ENCODE measurements around the gene ARFRP1. TPM values are rescaled to one million over a fixed set of nuclear protein-coding genes. Genes with fewer than 3 reads are reported as not detected.
A peak's percentile ranks its signal among the peaks of the same experiment; 100 is the strongest.

The ARFRP1 gene
- total RNA-seq, 1 experiment from 2014 or later = 42.7 TPM

DNA sequence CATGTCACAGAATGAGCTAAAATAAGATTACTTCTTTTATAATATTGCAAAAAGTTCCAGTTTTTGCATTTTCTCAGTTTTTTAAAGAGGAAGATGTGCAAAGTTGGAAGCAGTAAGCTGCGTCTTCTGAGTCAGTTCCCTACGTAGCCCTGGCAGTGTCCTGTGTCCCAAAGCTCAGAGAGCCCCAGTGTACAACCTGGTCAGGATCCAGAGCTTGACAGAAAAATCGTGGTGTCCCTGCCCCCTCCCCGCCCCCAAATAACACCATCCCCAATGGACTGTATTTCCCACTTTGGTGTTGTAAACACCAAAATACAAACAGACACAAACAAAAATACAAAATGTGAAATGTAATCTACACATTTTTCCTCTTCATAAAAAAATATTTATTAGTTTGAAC, 36.4 kb upstream of the ARFRP1 start:
- H3K9me3 Mint-ChIP-seq = no peaks in the 10 kb centered on the region
- no CpG with 5 or more reads among the region's 4 CpGs for WGBS (ENCODE audit: extremely low coverage, insufficient read length, low lambda C conversion rate)

More for the DNA sequence above, 36.4 kb upstream of the ARFRP1 start:
- Histone ChIP-seq H3K27ac (ENCODE audit: insufficient read length, low read depth, low read length) (no peak overlapping the region), H4K20me1 (ENCODE audit: control insufficient read depth, insufficient read depth, insufficient read length) (no peaks in the 10 kb centered on the region), H4K5ac (ENCODE audit: insufficient read length, low read depth, low read length) (no peak overlapping the region), H3K14ac (ENCODE audit: insufficient read depth, low read length) (no peak overlapping the region), H2AK5ac (ENCODE audit: insufficient read length, low read length) (no peak overlapping the region), H3K23ac (ENCODE audit: insufficient read length, low read depth, low read length) (no peak overlapping the region), H3K79me1 (ENCODE audit: insufficient read depth, low read depth, low read length, poor library complexity, severe bottlenecking) (no peaks in the 10 kb centered on the region), H3K9ac (ENCODE audit: extremely low read depth, insufficient read length, low read length) (no peak overlapping the region), H2AFZ (ENCODE audit: low read length) (no peak overlapping the region), H3K56ac (ENCODE audit: insufficient read length, low read depth, low read length) (no peak overlapping the region), H3K4me1 (ENCODE audit: insufficient read depth, low read length) (no peaks in the 10 kb centered on the region), H3K9me3 (ENCODE audit: control insufficient read depth, low read depth, low read length) (no peaks in the 10 kb centered on the region), H2BK12ac (ENCODE audit: insufficient read length, low read depth, low read length) (no peak overlapping the region), H3K4me2 (ENCODE audit: insufficient read depth, insufficient read length, low read length) (no peak overlapping the region), H3K23me2 (ENCODE audit: insufficient read length, low read depth, low read length, poor library complexity, severe bottlenecking) (peaks cover 9% of the 10 kb centered on the region), H3K4ac (ENCODE audit: low read depth, low read length) (no peak overlapping the region), H3K27me3 (ENCODE audit: insufficient read depth, low read length) (no peaks in the 10 kb centered on the region), H3K79me2 (ENCODE audit: insufficient read depth, low read length) (no peaks in the 10 kb centered on the region), H4K91ac (ENCODE audit: insufficient read length, low read depth, low read length) (no peak overlapping the region), H3K18ac (ENCODE audit: insufficient read length, low read depth, low read length) (no peak overlapping the region), H2BK15ac (ENCODE audit: low read depth, low read length) (no peak overlapping the region), H2BK5ac (ENCODE audit: insufficient read length, low read length) (no peak overlapping the region), H4K8ac (replicated peaks; ENCODE audit: insufficient read length, low read depth, low read length) (no peak overlapping the region), H2BK20ac (ENCODE audit: low read depth, low read length, poor library complexity, severe bottlenecking) (no peak overlapping the region), H3T11ph (ENCODE audit: low read length) (no peak overlapping the region), H2BK120ac (ENCODE audit: low read depth, low read length, poor library complexity, severe bottlenecking) (no peak overlapping the region)
- peaks cover 0 to 14% (median 14%) of the 10 kb centered on the region in 3 experiments; a peak in 4 of 7 replicates for H3K36me3 Mint-ChIP-seq (ENCODE audit: insufficient read depth in 1 of 3, low read depth in 3 of 3)
- DNase-seq = no peak
- no peak overlapping the region for H3K4me3 Mint-ChIP-seq
- peak overlapping the region in 1 of 3 experiments; percentile 70; a peak in 1 of 7 replicates for H3K27ac Mint-ChIP-seq
- no peaks in the 10 kb centered on the region for H3K27me3 Mint-ChIP-seq (ENCODE audit: low read depth)
- TF ChIP-seq, protein P1, sequence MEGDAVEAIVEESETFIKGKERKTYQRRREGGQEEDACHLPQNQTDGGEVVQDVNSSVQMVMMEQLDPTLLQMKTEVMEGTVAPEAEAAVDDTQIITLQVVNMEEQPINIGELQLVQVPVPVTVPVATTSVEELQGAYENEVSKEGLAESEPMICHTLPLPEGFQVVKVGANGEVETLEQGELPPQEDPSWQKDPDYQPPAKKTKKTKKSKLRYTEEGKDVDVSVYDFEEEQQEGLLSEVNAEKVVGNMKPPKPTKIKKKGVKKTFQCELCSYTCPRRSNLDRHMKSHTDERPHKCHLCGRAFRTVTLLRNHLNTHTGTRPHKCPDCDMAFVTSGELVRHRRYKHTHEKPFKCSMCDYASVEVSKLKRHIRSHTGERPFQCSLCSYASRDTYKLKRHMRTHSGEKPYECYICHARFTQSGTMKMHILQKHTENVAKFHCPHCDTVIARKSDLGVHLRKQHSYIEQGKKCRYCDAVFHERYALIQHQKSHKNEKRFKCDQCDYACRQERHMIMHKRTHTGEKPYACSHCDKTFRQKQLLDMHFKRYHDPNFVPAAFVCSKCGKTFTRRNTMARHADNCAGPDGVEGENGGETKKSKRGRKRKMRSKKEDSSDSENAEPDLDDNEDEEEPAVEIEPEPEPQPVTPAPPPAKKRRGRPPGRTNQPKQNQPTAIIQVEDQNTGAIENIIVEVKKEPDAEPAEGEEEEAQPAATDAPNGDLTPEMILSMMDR (conservative IDR thresholded peaks at IDR 0.05) = no peak
- H3K4me1 Mint-ChIP-seq = peaks cover 0 to 2% of the 10 kb centered on the region in 2 experiments; a peak in 1 of 4 replicates
